NB4 (cell line): ENCODE results near the gene GPR18.
"Not testable (repeated sequence)": the region's sequence is repeated elsewhere in the genome, so short reads cannot be mapped to it uniquely, and the experiment has no call there.

Experiments used
- DNase-seq: peaks from one replicate; pipeline ENCODE4 v3.0.0; 2010; ENCODE audit warnings: low read depth
- H3K4me3 ChIP-seq: one replicate; pipeline ENCODE4 v1.5.1; 2011; ENCODE audit warnings: mild to moderate bottlenecking, low read depth, low read length, moderate library complexity
- MYC ChIP-seq: IDR thresholded peaks from 2 replicates; pipeline ENCODE4 v1.6.1; 2011; ENCODE audit warnings: low read depth, low read length
- POLR2A ChIP-seq: IDR thresholded peaks from 2 replicates; pipeline ENCODE4 v1.6.1; 2011; ENCODE audit warnings: mild to moderate bottlenecking; ENCODE audit not compliant: insufficient read length; ENCODE audit errors: extremely low read depth
- TF ChIP-seq, protein P1 (sequence below): IDR thresholded peaks from 2 replicates; pipeline ENCODE4 v1.6.1; 2011; ENCODE audit warnings: low read depth, low read length
- TF ChIP-seq, protein P2 (sequence below): IDR thresholded peaks from one replicate; pipeline ENCODE4 v1.5.1; 2012; ENCODE audit warnings: low read depth, low read length

GPR18 gene

DNA sequence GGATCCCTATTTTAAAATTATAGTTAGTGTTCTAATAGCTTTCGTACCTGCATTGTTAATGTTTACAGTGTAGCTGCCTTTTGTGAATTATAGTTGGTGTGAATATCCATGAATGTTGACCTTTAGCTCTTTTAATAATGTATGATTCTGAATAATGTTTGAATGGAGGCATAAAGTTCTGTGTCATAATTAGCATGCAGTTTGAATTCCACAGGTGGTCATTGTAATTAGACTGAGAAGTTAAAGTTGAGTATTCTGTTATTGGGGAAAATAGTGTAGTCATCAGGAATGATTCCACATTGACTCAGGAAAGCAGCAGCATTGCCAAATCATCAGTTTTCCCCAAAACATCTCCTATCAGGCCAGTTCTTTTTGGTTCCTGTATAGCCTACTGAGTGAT lies 12.1 kb downstream of the GPR18 start:
- no peak overlapping the region for H3K4me3 ChIP-seq
- DNase-seq, result no peak
- TF ChIP-seq, protein P1, sequence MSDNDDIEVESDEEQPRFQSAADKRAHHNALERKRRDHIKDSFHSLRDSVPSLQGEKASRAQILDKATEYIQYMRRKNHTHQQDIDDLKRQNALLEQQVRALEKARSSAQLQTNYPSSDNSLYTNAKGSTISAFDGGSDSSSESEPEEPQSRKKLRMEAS, result no peak
- TF ChIP-seq, protein P2, sequence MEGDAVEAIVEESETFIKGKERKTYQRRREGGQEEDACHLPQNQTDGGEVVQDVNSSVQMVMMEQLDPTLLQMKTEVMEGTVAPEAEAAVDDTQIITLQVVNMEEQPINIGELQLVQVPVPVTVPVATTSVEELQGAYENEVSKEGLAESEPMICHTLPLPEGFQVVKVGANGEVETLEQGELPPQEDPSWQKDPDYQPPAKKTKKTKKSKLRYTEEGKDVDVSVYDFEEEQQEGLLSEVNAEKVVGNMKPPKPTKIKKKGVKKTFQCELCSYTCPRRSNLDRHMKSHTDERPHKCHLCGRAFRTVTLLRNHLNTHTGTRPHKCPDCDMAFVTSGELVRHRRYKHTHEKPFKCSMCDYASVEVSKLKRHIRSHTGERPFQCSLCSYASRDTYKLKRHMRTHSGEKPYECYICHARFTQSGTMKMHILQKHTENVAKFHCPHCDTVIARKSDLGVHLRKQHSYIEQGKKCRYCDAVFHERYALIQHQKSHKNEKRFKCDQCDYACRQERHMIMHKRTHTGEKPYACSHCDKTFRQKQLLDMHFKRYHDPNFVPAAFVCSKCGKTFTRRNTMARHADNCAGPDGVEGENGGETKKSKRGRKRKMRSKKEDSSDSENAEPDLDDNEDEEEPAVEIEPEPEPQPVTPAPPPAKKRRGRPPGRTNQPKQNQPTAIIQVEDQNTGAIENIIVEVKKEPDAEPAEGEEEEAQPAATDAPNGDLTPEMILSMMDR, result no peak
- TF ChIP-seq MYC (no peak), POLR2A (no peak)

DNA sequence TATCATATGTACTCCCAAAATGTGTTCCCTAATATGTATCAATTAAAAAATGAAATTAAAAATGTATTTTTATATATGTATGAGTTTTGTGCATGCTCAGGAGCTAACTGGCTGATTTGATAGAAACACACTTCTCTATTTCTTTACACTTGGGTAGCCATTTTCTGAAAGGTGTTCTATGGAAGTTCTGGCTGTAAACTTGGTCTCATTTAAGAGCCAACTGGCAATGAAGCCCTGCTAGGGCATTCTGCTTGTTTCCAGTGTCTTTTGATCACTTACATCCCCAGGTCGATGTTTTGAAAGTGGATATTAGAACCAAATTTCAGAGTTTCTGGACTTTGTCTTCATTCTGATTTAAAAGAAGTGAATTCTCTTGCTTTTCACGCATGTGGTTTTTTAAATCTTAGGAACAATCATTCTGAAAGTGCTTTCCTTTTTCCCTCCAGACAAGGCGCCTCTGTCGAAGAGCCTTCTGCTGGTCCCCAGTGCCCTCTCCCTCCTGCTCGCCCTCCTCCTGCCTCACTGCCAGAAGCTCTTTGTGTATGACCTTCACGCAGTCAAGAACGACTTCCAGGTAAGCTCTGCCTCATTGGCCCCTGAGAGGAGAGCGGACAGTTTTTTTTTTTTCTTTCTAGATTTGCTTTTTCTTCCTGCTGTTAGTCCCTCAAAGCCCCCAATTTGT lies 20.1 kb downstream of the GPR18 start:
- no peak for TF ChIP-seq MYC
- TF ChIP-seq, protein P2, result no peak
- no peak for TF ChIP-seq POLR2A
- TF ChIP-seq, protein P1, result no peak
- DNase-seq, result no peak
- H3K4me3 ChIP-seq, result no peak overlapping the region

DNA sequence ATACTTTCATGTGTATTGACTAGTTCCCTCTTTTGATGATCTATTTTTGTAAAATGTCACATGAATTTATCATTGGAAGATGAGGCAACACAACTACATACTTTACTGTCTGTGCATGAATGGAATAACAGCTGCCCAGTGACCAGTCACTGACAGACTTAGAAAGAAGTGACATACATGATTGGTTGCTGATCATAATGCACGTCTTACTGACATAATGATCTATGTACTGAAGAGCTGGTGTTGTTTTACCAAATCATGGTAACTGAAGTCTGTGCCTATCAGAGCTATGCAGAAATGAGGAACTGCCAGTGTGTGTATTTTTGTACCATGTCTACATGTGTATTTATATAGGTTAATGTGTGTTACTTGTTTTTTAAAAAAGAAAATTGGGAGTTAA lies 26.5 kb downstream of the GPR18 start:
- DNase-seq, result peak; percentile 55
- TF ChIP-seq POLR2A (no peak), MYC (no peak)
- TF ChIP-seq, protein P2, result no peak
- TF ChIP-seq, protein P1, result no peak
- H3K4me3 ChIP-seq, result no peak overlapping the region

DNA sequence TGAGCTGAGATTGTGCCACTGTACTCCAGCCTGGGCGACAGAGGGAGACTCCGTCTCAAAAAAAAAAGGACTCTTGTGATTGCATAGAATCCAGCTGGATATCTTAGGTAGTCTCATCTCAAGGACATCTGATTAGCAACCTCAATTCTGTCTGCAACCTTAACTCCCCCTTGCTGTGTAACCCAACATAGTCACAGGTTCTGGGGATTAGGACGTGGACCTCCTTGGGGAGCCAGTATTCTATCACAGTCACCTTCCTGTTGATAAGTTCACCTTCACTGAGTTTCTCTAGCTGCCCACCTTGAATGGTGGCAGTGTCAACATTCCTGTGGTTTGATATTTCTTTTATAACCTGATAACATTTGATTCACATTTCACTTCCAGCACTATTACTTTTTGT lies 27.2 kb downstream of the GPR18 start:
- no peak overlapping the region for H3K4me3 ChIP-seq
- no peak for TF ChIP-seq POLR2A

DNA sequence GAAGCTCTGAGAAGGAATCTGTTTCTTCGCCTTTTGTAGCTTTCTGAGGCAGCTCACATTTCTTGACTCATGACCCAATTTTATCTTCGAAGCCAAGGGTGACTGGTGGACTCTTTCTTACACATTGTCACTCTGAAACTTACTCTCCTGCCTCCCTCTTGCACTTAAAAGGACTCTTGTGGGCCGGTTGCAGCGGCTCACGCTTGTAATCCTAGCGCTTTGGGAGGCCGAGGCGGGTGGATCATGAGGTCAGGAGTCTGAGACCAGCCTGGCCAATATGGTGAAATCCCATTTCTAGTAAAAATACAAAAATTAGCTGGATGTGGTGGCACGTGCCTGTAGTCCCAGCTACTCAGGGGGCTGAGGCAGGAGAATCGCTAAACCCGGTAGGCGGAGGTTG lies 27.6 kb downstream of the GPR18 start:
- not testable (repeated sequence) for DNase-seq, H3K4me3 ChIP-seq

More for the DNA sequence above, 27.2 kb downstream of the GPR18 start:
- DNase-seq, result no peak

DNA sequence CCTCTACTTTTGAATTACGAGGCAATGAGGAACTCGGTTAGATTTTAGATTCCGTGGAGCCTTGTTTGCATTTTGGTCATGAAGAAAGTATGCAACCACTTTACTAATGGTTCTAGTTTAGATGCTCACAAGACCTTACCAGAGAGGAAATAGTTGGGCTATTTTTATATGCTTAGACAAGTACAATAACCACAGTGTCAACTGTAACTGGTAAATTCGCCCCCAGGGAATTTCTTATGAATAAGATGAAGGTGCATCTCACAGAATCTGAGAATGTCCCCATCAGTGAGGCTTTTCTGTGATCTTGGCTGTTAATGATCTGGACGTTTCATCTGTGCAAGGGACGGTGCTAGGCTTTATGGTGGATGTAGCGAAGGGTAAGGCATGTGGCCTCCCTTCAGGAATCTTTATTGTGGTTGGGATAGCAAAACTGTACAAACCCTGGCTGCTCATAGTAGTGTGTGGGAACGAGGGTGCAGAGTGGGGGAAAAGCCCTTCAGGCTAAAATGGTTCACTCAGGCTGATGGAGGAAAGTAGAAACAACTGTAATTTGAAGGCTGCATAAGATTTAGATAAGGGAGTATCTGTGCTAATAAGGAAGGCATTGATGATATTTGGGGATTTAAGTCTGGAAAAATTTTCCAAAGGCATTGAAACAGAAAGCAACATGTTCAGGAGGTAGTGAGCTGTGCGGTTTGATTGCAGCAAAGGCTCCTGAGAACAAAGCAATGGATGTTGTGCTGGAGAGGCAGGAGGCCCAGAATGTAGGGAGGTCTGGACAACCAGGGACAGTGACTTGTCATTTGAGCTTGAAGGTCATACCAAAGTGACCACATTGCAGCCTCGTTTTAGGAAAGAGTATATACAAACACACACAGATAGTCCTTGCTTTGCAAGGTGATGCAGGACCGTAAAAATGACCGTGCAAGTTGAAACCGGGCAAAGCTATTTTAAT lies 29.2 kb downstream of the GPR18 start:
- TF ChIP-seq, protein P2, result no peak
- TF ChIP-seq, protein P1, result no peak
- TF ChIP-seq MYC, result no peak
- TF ChIP-seq POLR2A, result no peak
- peak overlapping the region; percentile 47 for H3K4me3 ChIP-seq
- peak; percentile 85 for DNase-seq
